Tibial nerve (tissue), 4 donors: ENCODE data around the gene NDUFB5. TPM values are rescaled to one million over a fixed set of nuclear protein-coding genes. Genes with fewer than 3 reads are reported as not detected.
"Not testable (repeated sequence)": the region's sequence is repeated elsewhere in the genome, so short reads cannot be mapped to it uniquely, and the experiment has no call there.

Experiments
- DNase-seq, 2 donors: peaks; one replicate each; pipeline ENCODE4 v3.0.0-alpha.2; 2019; ENCODE audit warnings: low spot score in 2 of 2
- H3K27ac ChIP-seq, 4 donors: fragments of 200-600 bp; sonication (generic) in 3 of 4; one replicate each; pipeline ENCODE4 v1.5.1; 2017 to 2019; ENCODE audit warnings: mild to moderate bottlenecking in 1 of 4
- H3K27me3 ChIP-seq, 2 donors: fragments of 200-600 bp; sonication (generic) in 1 of 2; one replicate each; pipeline versions ENCODE4 v1.5.1 to v1.6.0; 2017 to 2019
- H3K36me3 ChIP-seq, 3 donors: fragments of 200-600 bp; sonication (generic); one replicate each; pipeline ENCODE4 v1.5.1; 2018 to 2019
- H3K4me1 ChIP-seq, 4 donors: fragments of 200-600 bp; sonication (generic) in 3 of 4; one replicate each; pipeline ENCODE4 v1.5.1; 2017 to 2019
- H3K4me3 ChIP-seq, 4 donors: fragments of 200-600 bp; sonication (generic) in 3 of 4; one replicate each; pipeline ENCODE4 v1.5.1; 2017 to 2019; ENCODE audit warnings: mild to moderate bottlenecking in 1 of 4, moderate library complexity in 1 of 4
- H3K9me3 ChIP-seq, 4 donors: fragments of 200-600 bp; sonication (generic) in 3 of 4; one replicate each; pipeline ENCODE4 v1.5.1; 2017 to 2019
- EP300 ChIP-seq, 2 donors: sonication (generic); formaldehyde crosslinking; IDR thresholded peaks; one replicate each; pipeline ENCODE4 v1.6.1; 2017; ENCODE audit warnings: antibody characterized with exemption in 2 of 2, mild to moderate bottlenecking in 1 of 2
- POLR2A ChIP-seq, 2 donors: fragments of 450-650 bp; IDR thresholded peaks; one replicate each; pipeline ENCODE4 v1.6.1; 2017; ENCODE audit warnings: antibody characterized with exemption in 2 of 2, mild to moderate bottlenecking in 2 of 2, moderate library complexity in 2 of 2
- WGBS, 2 donors: methylation state at CpG; one replicate each; pipeline ENCODE4 v1.1.5; 2018; 5-methylcytosine and 5-hydroxymethylcytosine counted together
- total RNA-seq, 4 donors: library from RNA; depleted of rRNA; stranded (reverse); fragments of >200 nt; gene quantifications; one replicate each; pipeline ENCODE4 v1.1.0, GENCODE V29; 2016
- TF ChIP-seq, protein P1 (sequence below), 5 experiments: fragments of 200-600 bp in 3 of 5; fragments of 450-650 bp in 2 of 5; sonication (generic) in 3 of 5; IDR thresholded peaks; one replicate each; pipeline ENCODE4 v1.5.1; 2016 to 2019; ENCODE audit warnings: antibody characterized with exemption in 5 of 5, mild to moderate bottlenecking in 3 of 5, moderate library complexity in 2 of 5

NDUFB5 gene
- total RNA-seq, 4 donors from 2014 or later = 45.9 to 101 (median 66.4) TPM

- DNase-seq = no peak
- Histone ChIP-seq H3K4me3 (no peak overlapping the region), H3K4me1 (no peaks in the 10 kb centered on the region), H3K36me3 (peaks cover 0 to 51% (median 12%) of the 10 kb centered on the region in 3 donors), H3K9me3 (no peaks in the 10 kb centered on the region), H3K27ac (no peak overlapping the region), H3K27me3 (no peaks in the 10 kb centered on the region)
- TF ChIP-seq EP300 (IDR thresholded peaks at IDR 0.05) (no peak), POLR2A (IDR thresholded peaks at IDR 0.05) (no peak)
- TF ChIP-seq, protein P1, sequence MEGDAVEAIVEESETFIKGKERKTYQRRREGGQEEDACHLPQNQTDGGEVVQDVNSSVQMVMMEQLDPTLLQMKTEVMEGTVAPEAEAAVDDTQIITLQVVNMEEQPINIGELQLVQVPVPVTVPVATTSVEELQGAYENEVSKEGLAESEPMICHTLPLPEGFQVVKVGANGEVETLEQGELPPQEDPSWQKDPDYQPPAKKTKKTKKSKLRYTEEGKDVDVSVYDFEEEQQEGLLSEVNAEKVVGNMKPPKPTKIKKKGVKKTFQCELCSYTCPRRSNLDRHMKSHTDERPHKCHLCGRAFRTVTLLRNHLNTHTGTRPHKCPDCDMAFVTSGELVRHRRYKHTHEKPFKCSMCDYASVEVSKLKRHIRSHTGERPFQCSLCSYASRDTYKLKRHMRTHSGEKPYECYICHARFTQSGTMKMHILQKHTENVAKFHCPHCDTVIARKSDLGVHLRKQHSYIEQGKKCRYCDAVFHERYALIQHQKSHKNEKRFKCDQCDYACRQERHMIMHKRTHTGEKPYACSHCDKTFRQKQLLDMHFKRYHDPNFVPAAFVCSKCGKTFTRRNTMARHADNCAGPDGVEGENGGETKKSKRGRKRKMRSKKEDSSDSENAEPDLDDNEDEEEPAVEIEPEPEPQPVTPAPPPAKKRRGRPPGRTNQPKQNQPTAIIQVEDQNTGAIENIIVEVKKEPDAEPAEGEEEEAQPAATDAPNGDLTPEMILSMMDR (IDR thresholded peaks at IDR 0.05) = no peak
- WGBS, 2 donors = 77 to 80% methylated on average over 3 of the region's 3 CpGs
These were observed 19.9 kb downstream of the NDUFB5 start for GRCh38 chr3:179624451-179624850.

DNA sequence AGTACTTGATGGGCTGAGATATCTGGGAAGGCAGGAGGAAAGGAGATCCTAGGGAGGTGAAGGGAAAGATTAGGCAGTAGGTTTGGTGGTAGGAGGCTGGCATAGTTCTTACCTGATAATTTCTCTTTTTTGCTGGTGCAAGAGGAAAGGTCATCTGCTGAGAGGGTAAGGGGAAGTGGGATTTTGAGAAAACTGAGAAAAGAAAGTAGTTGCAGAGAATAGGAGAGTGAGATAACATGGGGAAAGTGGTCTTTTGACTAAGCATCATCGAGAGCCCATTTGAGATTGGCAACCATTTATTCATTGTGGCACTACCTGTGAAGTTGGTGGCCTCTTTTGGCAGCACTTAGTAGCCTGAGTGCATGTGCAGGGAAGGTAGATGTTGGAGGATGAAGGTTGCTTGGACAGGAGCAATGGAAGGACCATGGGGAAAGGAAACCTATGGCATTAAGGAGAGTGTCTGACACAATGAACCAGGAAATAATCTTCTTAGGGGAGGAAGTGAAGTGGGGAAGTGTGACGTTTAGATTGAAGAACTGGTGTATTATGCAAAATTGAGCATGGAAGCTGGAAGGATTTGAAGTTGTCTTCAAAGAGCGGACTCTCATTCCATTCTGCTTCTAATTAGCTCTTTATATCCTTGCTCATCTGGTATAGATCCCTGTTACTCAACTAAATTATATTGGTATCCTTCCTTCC lies 26.3 kb downstream of the NDUFB5 start:
- WGBS, 2 donors = 79 to 88% methylated on average over 3 of the region's 3 CpGs
- Histone ChIP-seq H3K9me3 (no peaks in the 10 kb centered on the region), H3K27ac (no peak overlapping the region), H3K27me3 (no peaks in the 10 kb centered on the region), H3K4me3 (no peak overlapping the region), H3K36me3 (no peaks in the 10 kb centered on the region), H3K4me1 (no peaks in the 10 kb centered on the region)
- DNase-seq = no peak
- no peak for TF ChIP-seq EP300 (IDR thresholded peaks at IDR 0.05)
- no peak for TF ChIP-seq POLR2A (IDR thresholded peaks at IDR 0.05)
- TF ChIP-seq, protein P1 (IDR thresholded peaks at IDR 0.05) = no peak

GRCh38 chr3:179640469-179640868 lies 35.9 kb downstream of the NDUFB5 start:
- no peak overlapping the region for H3K27ac ChIP-seq
- no peaks in the 10 kb centered on the region for H3K4me1 ChIP-seq
- H3K27me3 ChIP-seq = no peaks in the 10 kb centered on the region
- 87 to 88% methylated on average over 1 of the region's 1 CpG for WGBS, 2 donors
- no peaks in the 10 kb centered on the region for H3K9me3 ChIP-seq
- H3K36me3 ChIP-seq = no peaks in the 10 kb centered on the region
- TF ChIP-seq POLR2A (IDR thresholded peaks at IDR 0.05) = no peak
- TF ChIP-seq EP300 (IDR thresholded peaks at IDR 0.05) = no peak
- TF ChIP-seq, protein P1 (IDR thresholded peaks at IDR 0.05) = no peak
- DNase-seq = no peak
- no peak overlapping the region for H3K4me3 ChIP-seq

DNA sequence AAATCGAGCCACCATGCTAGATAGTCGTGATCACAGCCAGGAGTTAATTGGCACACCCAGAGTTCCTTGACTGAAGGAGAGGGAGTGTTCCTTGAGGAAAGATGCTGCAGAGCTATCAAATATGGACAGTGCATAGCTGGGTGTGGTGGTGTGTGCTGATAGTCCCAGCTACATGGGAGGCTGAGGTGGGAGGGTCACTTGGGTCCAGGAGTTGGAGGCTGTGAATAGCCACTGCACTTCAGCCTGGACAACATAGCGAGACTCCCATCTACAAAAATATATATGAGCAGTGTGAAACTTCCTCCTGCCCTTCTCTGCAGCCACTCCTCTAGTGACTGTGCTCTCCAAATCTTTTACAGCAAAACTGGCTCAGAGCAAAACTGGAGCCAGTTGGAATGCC lies 38.3 kb downstream of the NDUFB5 start:
- TF ChIP-seq EP300 (IDR thresholded peaks at IDR 0.05) (no peak), POLR2A (IDR thresholded peaks at IDR 0.05) (no peak)
- TF ChIP-seq, protein P1 (IDR thresholded peaks at IDR 0.05) = no peak
- Histone ChIP-seq H3K27ac (no peak overlapping the region), H3K9me3 (no peaks in the 10 kb centered on the region), H3K36me3 (no peaks in the 10 kb centered on the region), H3K4me3 (no peak overlapping the region), H3K4me1 (no peaks in the 10 kb centered on the region), H3K27me3 (no peaks in the 10 kb centered on the region)
- no peak for DNase-seq
- 80 to 87% methylated on average over 3 of the region's 3 CpGs for whole genome bisulfite sequencing, 2 donors

GRCh38 chr3:179643837-179644236 lies 39.2 kb downstream of the NDUFB5 start:
- not testable (repeated sequence) for H3K4me3 ChIP-seq, H3K27me3 ChIP-seq, H3K9me3 ChIP-seq, H3K27ac ChIP-seq, H3K4me1 ChIP-seq, DNase-seq, H3K36me3 ChIP-seq
- WGBS, 2 donors = 93 to 94% methylated on average over 8 of the region's 8 CpGs
